ENCODE results near the gene SLC25A6. TPM values are rescaled to one million over a fixed set of nuclear protein-coding genes. Genes with fewer than 3 reads are reported as not detected.

SLC25A6 gene
- total and polyA plus RNA-seq, 2 of the 13 experiments (the other 11 are each of a cell fraction or from before 2014, with no cell fraction given) = 138 to 581 TPM

- no peak for TF ChIP-seq NFAT5 (CRISPR knock-in tag; IDR thresholded peaks at IDR 0.05)
Measured at GRCh38 chrX:1434871-1435240, 42.9 kb upstream of the SLC25A6 start (continued).

- 90% methylated on average over 12 of the region's 19 CpGs for WGBS (ENCODE audit: low lambda C conversion rate)
- Histone ChIP-seq H3K27me3 (ENCODE audit: control insufficient read depth in 1 of 2, insufficient read depth in 2 of 2, low read length in 2 of 2) (no peaks in the 10 kb centered on the region), H3K4me3 (replicated peaks in 1 of 3; ENCODE audit: insufficient read depth in 1 of 3, low read depth in 2 of 3, low read length in 3 of 3) (no peak overlapping the region), H3K9me3 (ENCODE audit: low read length) (no peaks in the 10 kb centered on the region), H3K79me2 (ENCODE audit: insufficient read depth, low read length) (no peaks in the 10 kb centered on the region), H3K4me1 (ENCODE audit: insufficient read depth, low read length) (no peaks in the 10 kb centered on the region), H3K36me3 (replicated peaks in 1 of 2; ENCODE audit: control insufficient read depth in 1 of 2, insufficient read depth in 2 of 2, low read length in 2 of 2) (peaks cover 2 to 6% of the 10 kb centered on the region in 2 experiments; a peak in 3 of 5 replicates), H2AFZ (ENCODE audit: low read length) (no peak overlapping the region), H3K27ac (ENCODE audit: extremely low read length, insufficient read depth, low read length) (no peak overlapping the region), H3K9ac (ENCODE audit: insufficient read depth, low read depth, low read length) (no peak overlapping the region), H4K20me1 (ENCODE audit: insufficient read depth, low read length) (no peaks in the 10 kb centered on the region), H3K4me2 (ENCODE audit: low read depth, low read length) (no peak overlapping the region)
- FAIRE-seq = no peak
- in situ Hi-C loops (cut with HindIII; ENCODE audit: extremely low pct_ligation_motif_present, low pct_unique_long_range_greater_than_20kb) (no loop called here), intact Hi-C loops (cut with micrococcal nuclease; ENCODE audit: unreplicated experiment) (no loop called here)
- no TSS peak for BruUV-seq (replicated peaks)
- ChIA-PET CTCF (ENCODE audit: low intra/inter-chr PET ratio, low total read pairs) (no interaction called here), POLR2A (no interaction called here)
- no peak for DNase-seq (ENCODE audit: low spot score)
- no peak; the same call in 2 of the 3 replicates for ATAC-seq
- TF ChIP-seq RAD21 (CRISPR knock-in tag; IDR thresholded peaks at IDR 0.05) = no peak
- no peak for TF ChIP-seq ZNF577 (CRISPR knock-in tag; IDR thresholded peaks at IDR 0.05; ENCODE audit: borderline replicate concordance, low read depth)
- TF ChIP-seq ZNF142 (CRISPR knock-in tag; IDR thresholded peaks at IDR 0.05) = no peak
- no peak for TF ChIP-seq ZBTB38 (CRISPR knock-in tag; IDR thresholded peaks at IDR 0.05)
- no peak for TF ChIP-seq SRSF1 (optimal IDR thresholded peaks at IDR 0.05; ENCODE audit: low read depth, low read length)
- TF ChIP-seq AGO2 (optimal IDR thresholded peaks at IDR 0.05; ENCODE audit: low read depth, low read length) = no peak
- no peak for TF ChIP-seq ZNF12 (CRISPR knock-in tag; IDR thresholded peaks at IDR 0.05)
Measured at GRCh38 chrX:1433646-1434357, 41.9 kb upstream of the SLC25A6 start.
